GM12873 (cell line): ENCODE data around the gene ADARB2.

Source experiments
- CTCF ChIP-seq: IDR thresholded peaks from 2 replicates; pipeline ENCODE4 v1.5.1; 2012; ENCODE audit warnings: low read depth, mild to moderate bottlenecking, moderate library complexity, low read length, control low read depth; ENCODE audit not compliant: insufficient read depth; ENCODE audit errors: missing control alignments

The ADARB2 gene

GRCh38 chr10:1444826-1445225, 292.5 kb downstream of the ADARB2 start:
- TF ChIP-seq CTCF = no peak

- TF ChIP-seq CTCF = no peak
These were observed 296.4 kb downstream of the ADARB2 start for GRCh38 chr10:1440897-1441296.

GRCh38 chr10:1434912-1435692, 302.2 kb downstream of the ADARB2 start:
- no peak for TF ChIP-seq CTCF

GRCh38 chr10:1434202-1434601, 303.1 kb downstream of the ADARB2 start:
- TF ChIP-seq CTCF = no peak

- no peak for TF ChIP-seq CTCF
These were observed 305.2 kb downstream of the ADARB2 start for GRCh38 chr10:1432161-1432560.

- no peak for TF ChIP-seq CTCF
These were observed 306.1 kb downstream of the ADARB2 start for GRCh38 chr10:1431229-1431628.

GRCh38 chr10:1426786-1427185, 310.5 kb downstream of the ADARB2 start:
- no peak for TF ChIP-seq CTCF
